GM18861 (cell line): Measurements from ENCODE around the gene SEC31B.

Experiments
- ATAC-seq: cut with Tn5 transposase; IDR thresholded peaks from one replicate; pipeline ENCODE4 v1.9.1; 2021; ENCODE audit not compliant: unreplicated experiment

Gene SEC31B

GRCh38 chr10:100446130-100446761 is 73.4 kb downstream of the SEC31B start:
- ATAC-seq: no peak

GRCh38 chr10:100442548-100442947 is 77.1 kb downstream of the SEC31B start:
- ATAC-seq: no peak

GRCh38 chr10:100438674-100439315 is 80.9 kb downstream of the SEC31B start:
- no peak for ATAC-seq
